Ovary (tissue), 9 donors: ENCODE data around the gene CRISPLD2. TPM values are rescaled to one million over a fixed set of nuclear protein-coding genes. Genes with fewer than 3 reads are reported as not detected.

Source experiments
- DNase-seq, 5 donors: peaks; one replicate each; pipeline ENCODE4 v3.0.0-alpha.2; 2019 to 2020
- H3K27ac ChIP-seq, 2 donors: fragments of 200-600 bp; one replicate each; pipeline versions ENCODE4 v1.5.1 to v1.8.0; 2019 to 2022
- H3K27me3 ChIP-seq: fragments of 200-600 bp; one replicate; pipeline ENCODE4 v1.8.0; 2022
- H3K36me3 ChIP-seq: fragments of 200-600 bp; sonication (generic); one replicate; pipeline ENCODE4 v1.5.1; 2019
- H3K4me1 ChIP-seq: one replicate; pipeline ENCODE4 v1.8.1; 2013; ENCODE audit warnings: mild to moderate bottlenecking, moderate library complexity; ENCODE audit not compliant: insufficient read depth
- H3K4me3 ChIP-seq: fragments of 200-600 bp; sonication (generic); one replicate; pipeline ENCODE4 v1.5.1; 2017
- H3K9me3 ChIP-seq, 2 donors: fragments of 200-600 bp in 1 of 2; sonication (generic) in 1 of 2; one replicate each; pipeline versions ENCODE4 v1.5.1 to v1.8.1; 2013 to 2019; ENCODE audit warnings: mild to moderate bottlenecking in 1 of 2, moderate library complexity in 1 of 2
- EP300 ChIP-seq: sonication (generic); formaldehyde crosslinking; IDR thresholded peaks from one replicate; pipeline ENCODE4 v1.6.1; 2017; ENCODE audit warnings: antibody characterized with exemption
- POLR2A ChIP-seq: fragments of 450-650 bp; IDR thresholded peaks from one replicate; pipeline ENCODE4 v1.6.1; 2017; ENCODE audit warnings: antibody characterized with exemption, mild to moderate bottlenecking, moderate library complexity
- WGBS, 3 donors: extraction: QIAGEN DNeasy Blood & Tissue Kit in 1 of 3; methylation state at CpG; one replicate each; pipeline versions ENCODE4 v1.1.5 to v1.1.7; 2013 to 2017; 5-methylcytosine and 5-hydroxymethylcytosine counted together
- intact Hi-C, 4 donors: fragments of 100-400 bp; cut with DNase I; formaldehyde crosslinking; loops; one replicate each; pipeline versions ENCODE4 v1.11.0 to v1.15.1; 2022 to 2023
- polyA plus RNA-seq, 2 donors: library from polyadenylated mRNA; stranded (reverse); fragments of 200-250 nt in 1 of 2; fragments of 350-450 nt in 1 of 2; fragmentation: Illumina TruSeq in 1 of 2; extraction: RNeasy Lipid Tissue Mini Kit (QIAGEN cat#74804) in 1 of 2; gene quantifications; one replicate each; pipeline ENCODE4 v1.2.3, GENCODE V29; 2013 to 2014
- total RNA-seq, 7 donors: library from RNA; depleted of rRNA in 2 of 7; stranded (reverse); fragments of >200 nt in 2 of 7; fragmentation: NEBNext Ultra II Directional in 3 of 7; extraction: Animal tissue kit (Norgen Biotek cat#: 25700) in 3 of 7; gene quantifications; one replicate each; pipeline versions ENCODE4 v1.1.0 to v1.2.4, GENCODE V29; 2016 to 2023
- TF ChIP-seq, protein P1 (sequence below), 3 donors: fragments of 450-650 bp in 2 of 3; fragments of 200-600 bp in 1 of 3; IDR thresholded peaks; one replicate each; pipeline versions ENCODE4 v1.5.1 to v1.8.0; 2016 to 2022; ENCODE audit warnings: antibody characterized with exemption in 3 of 3, mild to moderate bottlenecking in 1 of 3
- donor health status: DM: no; HTN: no; CAD: no; lungs with moderate emphysema.
- donor health status: DM: no; HTN: no; CAD: no.
- donor health status: Bipolar disorder and iron deficiency.
- donor health status: DM: yes; HTN: yes; CAD: no.
- donor health status: DM: no; HTN: no; CAD: no.
- donor health status: DM: yes; HTN: yes; CAD: no.

CRISPLD2 gene
- total and polyA plus RNA-seq, 9 donors: 53.2 to 333 (median 111) TPM

GRCh38 chr16:84794186-84794585 is 25.6 kb upstream of the CRISPLD2 start:
- Histone ChIP-seq H3K9me3 (no peaks in the 10 kb centered on the region), H3K4me1 (peaks cover 10% of the 10 kb centered on the region), H3K27me3 (no peaks in the 10 kb centered on the region), H3K27ac (peak overlapping the region in 1 of 2 donors; percentile 85), H3K4me3 (no peak overlapping the region), H3K36me3 (no peaks in the 10 kb centered on the region)
- intact Hi-C loops: no loop called here
- TF ChIP-seq EP300 (no peak), POLR2A (no peak)
- TF ChIP-seq, protein P1, sequence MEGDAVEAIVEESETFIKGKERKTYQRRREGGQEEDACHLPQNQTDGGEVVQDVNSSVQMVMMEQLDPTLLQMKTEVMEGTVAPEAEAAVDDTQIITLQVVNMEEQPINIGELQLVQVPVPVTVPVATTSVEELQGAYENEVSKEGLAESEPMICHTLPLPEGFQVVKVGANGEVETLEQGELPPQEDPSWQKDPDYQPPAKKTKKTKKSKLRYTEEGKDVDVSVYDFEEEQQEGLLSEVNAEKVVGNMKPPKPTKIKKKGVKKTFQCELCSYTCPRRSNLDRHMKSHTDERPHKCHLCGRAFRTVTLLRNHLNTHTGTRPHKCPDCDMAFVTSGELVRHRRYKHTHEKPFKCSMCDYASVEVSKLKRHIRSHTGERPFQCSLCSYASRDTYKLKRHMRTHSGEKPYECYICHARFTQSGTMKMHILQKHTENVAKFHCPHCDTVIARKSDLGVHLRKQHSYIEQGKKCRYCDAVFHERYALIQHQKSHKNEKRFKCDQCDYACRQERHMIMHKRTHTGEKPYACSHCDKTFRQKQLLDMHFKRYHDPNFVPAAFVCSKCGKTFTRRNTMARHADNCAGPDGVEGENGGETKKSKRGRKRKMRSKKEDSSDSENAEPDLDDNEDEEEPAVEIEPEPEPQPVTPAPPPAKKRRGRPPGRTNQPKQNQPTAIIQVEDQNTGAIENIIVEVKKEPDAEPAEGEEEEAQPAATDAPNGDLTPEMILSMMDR (IDR thresholded peaks at IDR 0.05): no peak
- 18 to 34% (median 23%) methylated on average over 6 of the region's 6 CpGs for WGBS, 3 donors
- DNase-seq: no peak

DNA sequence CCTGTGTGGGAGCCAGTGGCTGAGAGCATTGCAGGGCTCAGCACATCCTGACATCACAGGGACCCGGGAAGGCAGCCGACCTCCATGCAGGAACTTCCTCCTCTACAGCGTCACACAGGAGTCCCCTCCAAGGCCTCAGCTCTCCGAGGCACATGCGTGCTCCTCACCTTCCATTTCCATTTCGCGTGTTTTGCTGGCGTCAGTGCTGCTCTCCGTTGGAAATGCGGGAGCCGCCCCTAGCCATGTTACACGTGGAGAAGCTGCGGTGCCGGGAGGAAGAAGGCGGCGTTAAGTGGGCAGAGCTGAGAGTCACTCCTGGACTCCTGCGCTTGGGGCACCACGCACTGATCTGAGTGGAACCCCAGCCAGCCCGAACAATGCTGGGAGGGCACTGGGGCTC is 25.2 kb upstream of the CRISPLD2 start:
- Histone ChIP-seq H3K27ac (peak overlapping the region; percentile 49 to 85), H3K9me3 (no peaks in the 10 kb centered on the region), H3K27me3 (no peaks in the 10 kb centered on the region), H3K4me3 (no peak overlapping the region), H3K36me3 (no peaks in the 10 kb centered on the region), H3K4me1 (peaks cover 10% of the 10 kb centered on the region)
- TF ChIP-seq, protein P1 (IDR thresholded peaks at IDR 0.05): no peak
- TF ChIP-seq EP300 (no peak), POLR2A (no peak)
- intact Hi-C loops: no loop called here
- peak in 3 of 5 donors; percentile 51 to 62 (median 52) for DNase-seq
- 69 to 82% (median 79%) methylated on average over 19 of the region's 19 CpGs for WGBS, 3 donors

- WGBS, 3 donors: 20 to 46% (median 39%) methylated on average over 22 of the region's 22 CpGs
- Histone ChIP-seq H3K36me3 (no peaks in the 10 kb centered on the region), H3K4me1 (peaks cover 10% of the 10 kb centered on the region), H3K4me3 (peak overlapping the region; percentile 2), H3K9me3 (no peaks in the 10 kb centered on the region), H3K27me3 (no peaks in the 10 kb centered on the region), H3K27ac (peak overlapping the region; percentile 49 to 85)
- TF ChIP-seq POLR2A (peak; percentile 60), EP300 (peak; percentile 89)
- TF ChIP-seq, protein P1 (IDR thresholded peaks at IDR 0.05): no peak
- intact Hi-C loops: no loop called here
- peak; percentile 87 to 95 (median 92) for DNase-seq
Measured at GRCh38 chr16:84795329-84796053, 24.3 kb upstream of the CRISPLD2 start.

- H3K9me3 ChIP-seq: no peaks in the 10 kb centered on the region
- TF ChIP-seq, protein P1 (IDR thresholded peaks at IDR 0.05): no peak
- no peaks in the 10 kb centered on the region for H3K36me3 ChIP-seq
- H3K27me3 ChIP-seq: no peaks in the 10 kb centered on the region
- H3K4me3 ChIP-seq: no peak overlapping the region
- WGBS, 3 donors: 65 to 72% (median 71%) methylated on average over 8 of the region's 8 CpGs
- intact Hi-C loops: no loop called here
- no peak overlapping the region for H3K27ac ChIP-seq
- peaks cover 3% of the 10 kb centered on the region for H3K4me1 ChIP-seq
- peak in 1 of 5 donors; percentile 13 for DNase-seq
Measured at GRCh38 chr16:84800158-84800978, 19.4 kb upstream of the CRISPLD2 start.
